HepG2 (cell line): ENCODE results near the gene PRSS33. TPM values are rescaled to one million over a fixed set of nuclear protein-coding genes. Genes with fewer than 3 reads are reported as not detected.

Experiments
- HNRNPK ChIP-seq: fragments of 200-400 bp; formaldehyde crosslinking; IDR thresholded peaks from 2 replicates; pipeline ENCODE4 v1.6.1; 2018; ENCODE audit warnings: low read length, low read depth, moderate library complexity, mild to moderate bottlenecking; ENCODE audit not compliant: poor library complexity, severe bottlenecking
- KDM1A ChIP-seq: IDR thresholded peaks from 2 replicates; pipeline ENCODE4 v1.6.1; 2016; ENCODE audit warnings: missing compliant biosample characterization
- MTA3 ChIP-seq: sonication (generic); formaldehyde crosslinking; IDR thresholded peaks from 2 replicates; pipeline ENCODE4 v1.4.0; 2020; ENCODE audit warnings: missing genetic modification reagents
- MTF2 ChIP-seq: sonication (generic); formaldehyde crosslinking; IDR thresholded peaks from 2 replicates; pipeline ENCODE4 v1.5.0; 2020; ENCODE audit warnings: missing genetic modification reagents, borderline replicate concordance
- NFKBIZ ChIP-seq: IDR thresholded peaks from 2 replicates; pipeline ENCODE4 v1.6.1; 2018; ENCODE audit warnings: missing genetic modification reagents, missing compliant biosample characterization
- YEATS4 ChIP-seq: sonication (generic); formaldehyde crosslinking; IDR thresholded peaks from 2 replicates; pipeline ENCODE4 v1.4.0; 2020; ENCODE audit warnings: missing genetic modification reagents, borderline replicate concordance
- YY1 ChIP-seq: IDR thresholded peaks from 2 replicates; pipeline ENCODE4 v1.6.1; 2011; ENCODE audit warnings: low read length, low read depth, moderate library complexity, mild to moderate bottlenecking; ENCODE audit not compliant: insufficient read depth, insufficient replicate concordance
- ZBTB20 ChIP-seq: sonication (generic); formaldehyde crosslinking; IDR thresholded peaks from 2 replicates; pipeline ENCODE4 v1.8.1; 2023; ENCODE audit warnings: missing genetic modification reagents, low read depth, mild to moderate bottlenecking, borderline replicate concordance
- ZNF24 ChIP-seq: fragments of 450-650 bp; IDR thresholded peaks from 2 replicates; pipeline ENCODE4 v1.6.1; 2017; ENCODE audit warnings: antibody characterized with exemption, mild to moderate bottlenecking
- ZNF367 ChIP-seq: sonication (generic); formaldehyde crosslinking; IDR thresholded peaks from 2 replicates; pipeline ENCODE4 v1.4.0; 2020; ENCODE audit warnings: missing genetic modification reagents, borderline replicate concordance
- ZNF83 ChIP-seq: sonication (generic); formaldehyde crosslinking; IDR thresholded peaks from 2 replicates; pipeline ENCODE4 v1.4.0; 2020; ENCODE audit warnings: missing genetic modification reagents, mild to moderate bottlenecking, borderline replicate concordance
- ZNF879 ChIP-seq: sonication (generic); formaldehyde crosslinking; IDR thresholded peaks from 2 replicates; pipeline ENCODE4 v1.8.1; 2023; ENCODE audit warnings: missing genetic modification reagents
- polyA plus RNA-seq, 8 experiments: library from polyadenylated mRNA; depleted of rRNA in 3 of 8; stranded (reverse) in 7 of 8; unstranded in 1 of 8; fragments of >200 nt; fragmentation: Illumina TruSeq in 4 of 8; extraction: Trizol in 4 of 8; gene quantifications; 2 replicates each; pipeline versions ENCODE4 v1.2.1 to v1.2.3, GENCODE V29; 2011 to 2016; ENCODE audit warnings: low read depth in 4 of 8, missing spikeins in 1 of 8, mixed read lengths in 1 of 8; ENCODE audit not compliant: insufficient read depth in 1 of 8
- total RNA-seq, 5 experiments: library from RNA; depleted of rRNA; stranded (reverse); fragments of >200 nt; fragmentation: Illumina TruSeq; extraction: Trizol; gene quantifications; 2 replicates each; pipeline ENCODE4 v1.2.3, GENCODE V29; 2016; ENCODE audit warnings: low read depth in 1 of 5
- TF ChIP-seq, protein P1 (sequence below), 2 experiments: IDR thresholded peaks; 2 replicates each; pipeline ENCODE4 v1.6.1; 2011 to 2012; ENCODE audit warnings: low read length in 2 of 2, borderline replicate concordance in 1 of 2, low read depth in 1 of 2, mild to moderate bottlenecking in 1 of 2, moderate library complexity in 1 of 2
- TF ChIP-seq, protein P2 (sequence below): sonication (generic); formaldehyde crosslinking; IDR thresholded peaks from 2 replicates; pipeline ENCODE4 v1.8.0; 2022; ENCODE audit warnings: missing genetic modification reagents, mild to moderate bottlenecking, borderline replicate concordance
- TF ChIP-seq, protein P3 (sequence below): IDR thresholded peaks from 2 replicates; pipeline ENCODE4 v1.6.1; 2016; ENCODE audit warnings: control low read depth
- TF ChIP-seq, protein P4 (sequence below): sonication (generic); formaldehyde crosslinking; IDR thresholded peaks from 2 replicates; pipeline ENCODE4 v1.4.0; 2020; ENCODE audit warnings: mild to moderate bottlenecking, missing genetic modification reagents
- TF ChIP-seq, protein P5 (sequence below): IDR thresholded peaks from 2 replicates; pipeline ENCODE4 v1.4.0; 2020; ENCODE audit warnings: mild to moderate bottlenecking, missing genetic modification reagents
- TF ChIP-seq, protein P6 (sequence below): sonication (generic); formaldehyde crosslinking; conservative IDR thresholded peaks from 2 replicates; pipeline ENCODE4 v1.4.0; 2020; ENCODE audit warnings: missing genetic modification reagents

The PRSS33 gene
- total and polyA plus RNA-seq, 2 of the 13 experiments (the other 11 are each of a cell fraction or from before 2014, with no cell fraction given), result not detected

DNA sequence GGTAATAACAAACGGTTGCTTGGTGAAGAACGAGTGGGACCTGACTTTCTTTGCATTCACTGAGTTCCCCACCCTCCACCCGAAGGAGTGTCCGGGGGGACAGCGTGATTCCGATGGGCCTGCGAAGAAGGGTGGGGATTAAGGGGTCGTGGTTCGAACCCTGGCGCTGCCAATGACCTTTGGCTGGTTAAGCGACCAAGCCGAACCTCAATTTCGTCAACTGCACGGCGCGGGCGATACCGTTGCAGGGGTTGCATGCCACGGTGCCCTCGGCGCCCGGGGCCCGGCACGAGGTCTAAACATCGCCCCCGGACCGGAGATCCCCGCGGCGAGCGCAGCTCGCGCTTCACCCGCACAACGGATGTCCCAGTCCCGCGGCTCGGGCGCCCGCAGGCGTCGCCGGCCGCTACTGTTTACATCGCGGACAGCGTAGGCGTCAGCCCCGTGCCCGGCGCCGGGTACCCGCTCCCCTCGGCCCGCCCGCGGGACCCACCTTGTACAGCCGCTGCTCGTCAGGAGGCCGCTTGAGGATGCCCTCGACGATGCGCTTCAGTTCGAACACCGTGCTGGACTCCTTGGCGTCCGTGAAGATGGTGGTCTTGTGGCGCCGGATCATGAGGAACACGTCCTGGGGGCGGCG, 10.7 kb downstream of the PRSS33 start (continued):
- TF ChIP-seq, protein P1, sequence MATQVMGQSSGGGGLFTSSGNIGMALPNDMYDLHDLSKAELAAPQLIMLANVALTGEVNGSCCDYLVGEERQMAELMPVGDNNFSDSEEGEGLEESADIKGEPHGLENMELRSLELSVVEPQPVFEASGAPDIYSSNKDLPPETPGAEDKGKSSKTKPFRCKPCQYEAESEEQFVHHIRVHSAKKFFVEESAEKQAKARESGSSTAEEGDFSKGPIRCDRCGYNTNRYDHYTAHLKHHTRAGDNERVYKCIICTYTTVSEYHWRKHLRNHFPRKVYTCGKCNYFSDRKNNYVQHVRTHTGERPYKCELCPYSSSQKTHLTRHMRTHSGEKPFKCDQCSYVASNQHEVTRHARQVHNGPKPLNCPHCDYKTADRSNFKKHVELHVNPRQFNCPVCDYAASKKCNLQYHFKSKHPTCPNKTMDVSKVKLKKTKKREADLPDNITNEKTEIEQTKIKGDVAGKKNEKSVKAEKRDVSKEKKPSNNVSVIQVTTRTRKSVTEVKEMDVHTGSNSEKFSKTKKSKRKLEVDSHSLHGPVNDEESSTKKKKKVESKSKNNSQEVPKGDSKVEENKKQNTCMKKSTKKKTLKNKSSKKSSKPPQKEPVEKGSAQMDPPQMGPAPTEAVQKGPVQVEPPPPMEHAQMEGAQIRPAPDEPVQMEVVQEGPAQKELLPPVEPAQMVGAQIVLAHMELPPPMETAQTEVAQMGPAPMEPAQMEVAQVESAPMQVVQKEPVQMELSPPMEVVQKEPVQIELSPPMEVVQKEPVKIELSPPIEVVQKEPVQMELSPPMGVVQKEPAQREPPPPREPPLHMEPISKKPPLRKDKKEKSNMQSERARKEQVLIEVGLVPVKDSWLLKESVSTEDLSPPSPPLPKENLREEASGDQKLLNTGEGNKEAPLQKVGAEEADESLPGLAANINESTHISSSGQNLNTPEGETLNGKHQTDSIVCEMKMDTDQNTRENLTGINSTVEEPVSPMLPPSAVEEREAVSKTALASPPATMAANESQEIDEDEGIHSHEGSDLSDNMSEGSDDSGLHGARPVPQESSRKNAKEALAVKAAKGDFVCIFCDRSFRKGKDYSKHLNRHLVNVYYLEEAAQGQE (IDR thresholded peaks at IDR 0.05; ENCODE audit: borderline replicate concordance in 1 of 2, low read depth in 1 of 2, low read length in 2 of 2), result no peak
- peak; percentile 10; the same call in 1 of the 2 replicates for TF ChIP-seq YEATS4 (CRISPR knock-in tag)
- TF ChIP-seq ZNF879 (CRISPR knock-in tag), result peak; percentile 68; the same call in 1 of the 2 replicates
- no peak for TF ChIP-seq HNRNPK
- TF ChIP-seq NFKBIZ, result no peak
- TF ChIP-seq, protein P2, sequence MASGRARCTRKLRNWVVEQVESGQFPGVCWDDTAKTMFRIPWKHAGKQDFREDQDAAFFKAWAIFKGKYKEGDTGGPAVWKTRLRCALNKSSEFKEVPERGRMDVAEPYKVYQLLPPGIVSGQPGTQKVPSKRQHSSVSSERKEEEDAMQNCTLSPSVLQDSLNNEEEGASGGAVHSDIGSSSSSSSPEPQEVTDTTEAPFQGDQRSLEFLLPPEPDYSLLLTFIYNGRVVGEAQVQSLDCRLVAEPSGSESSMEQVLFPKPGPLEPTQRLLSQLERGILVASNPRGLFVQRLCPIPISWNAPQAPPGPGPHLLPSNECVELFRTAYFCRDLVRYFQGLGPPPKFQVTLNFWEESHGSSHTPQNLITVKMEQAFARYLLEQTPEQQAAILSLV (CRISPR knock-in tag), result no peak
- no peak for TF ChIP-seq ZNF24
- TF ChIP-seq, protein P3, sequence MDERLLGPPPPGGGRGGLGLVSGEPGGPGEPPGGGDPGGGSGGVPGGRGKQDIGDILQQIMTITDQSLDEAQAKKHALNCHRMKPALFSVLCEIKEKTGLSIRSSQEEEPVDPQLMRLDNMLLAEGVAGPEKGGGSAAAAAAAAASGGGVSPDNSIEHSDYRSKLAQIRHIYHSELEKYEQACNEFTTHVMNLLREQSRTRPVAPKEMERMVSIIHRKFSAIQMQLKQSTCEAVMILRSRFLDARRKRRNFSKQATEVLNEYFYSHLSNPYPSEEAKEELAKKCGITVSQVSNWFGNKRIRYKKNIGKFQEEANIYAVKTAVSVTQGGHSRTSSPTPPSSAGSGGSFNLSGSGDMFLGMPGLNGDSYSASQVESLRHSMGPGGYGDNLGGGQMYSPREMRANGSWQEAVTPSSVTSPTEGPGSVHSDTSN (CRISPR knock-in tag), result no peak
- TF ChIP-seq KDM1A, result no peak
- TF ChIP-seq, protein P4, sequence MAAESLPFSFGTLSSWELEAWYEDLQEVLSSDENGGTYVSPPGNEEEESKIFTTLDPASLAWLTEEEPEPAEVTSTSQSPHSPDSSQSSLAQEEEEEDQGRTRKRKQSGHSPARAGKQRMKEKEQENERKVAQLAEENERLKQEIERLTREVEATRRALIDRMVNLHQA (CRISPR knock-in tag), result no peak
- TF ChIP-seq YY1, result no peak
- TF ChIP-seq, protein P5, sequence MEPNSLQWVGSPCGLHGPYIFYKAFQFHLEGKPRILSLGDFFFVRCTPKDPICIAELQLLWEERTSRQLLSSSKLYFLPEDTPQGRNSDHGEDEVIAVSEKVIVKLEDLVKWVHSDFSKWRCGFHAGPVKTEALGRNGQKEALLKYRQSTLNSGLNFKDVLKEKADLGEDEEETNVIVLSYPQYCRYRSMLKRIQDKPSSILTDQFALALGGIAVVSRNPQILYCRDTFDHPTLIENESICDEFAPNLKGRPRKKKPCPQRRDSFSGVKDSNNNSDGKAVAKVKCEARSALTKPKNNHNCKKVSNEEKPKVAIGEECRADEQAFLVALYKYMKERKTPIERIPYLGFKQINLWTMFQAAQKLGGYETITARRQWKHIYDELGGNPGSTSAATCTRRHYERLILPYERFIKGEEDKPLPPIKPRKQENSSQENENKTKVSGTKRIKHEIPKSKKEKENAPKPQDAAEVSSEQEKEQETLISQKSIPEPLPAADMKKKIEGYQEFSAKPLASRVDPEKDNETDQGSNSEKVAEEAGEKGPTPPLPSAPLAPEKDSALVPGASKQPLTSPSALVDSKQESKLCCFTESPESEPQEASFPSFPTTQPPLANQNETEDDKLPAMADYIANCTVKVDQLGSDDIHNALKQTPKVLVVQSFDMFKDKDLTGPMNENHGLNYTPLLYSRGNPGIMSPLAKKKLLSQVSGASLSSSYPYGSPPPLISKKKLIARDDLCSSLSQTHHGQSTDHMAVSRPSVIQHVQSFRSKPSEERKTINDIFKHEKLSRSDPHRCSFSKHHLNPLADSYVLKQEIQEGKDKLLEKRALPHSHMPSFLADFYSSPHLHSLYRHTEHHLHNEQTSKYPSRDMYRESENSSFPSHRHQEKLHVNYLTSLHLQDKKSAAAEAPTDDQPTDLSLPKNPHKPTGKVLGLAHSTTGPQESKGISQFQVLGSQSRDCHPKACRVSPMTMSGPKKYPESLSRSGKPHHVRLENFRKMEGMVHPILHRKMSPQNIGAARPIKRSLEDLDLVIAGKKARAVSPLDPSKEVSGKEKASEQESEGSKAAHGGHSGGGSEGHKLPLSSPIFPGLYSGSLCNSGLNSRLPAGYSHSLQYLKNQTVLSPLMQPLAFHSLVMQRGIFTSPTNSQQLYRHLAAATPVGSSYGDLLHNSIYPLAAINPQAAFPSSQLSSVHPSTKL, result no peak
- TF ChIP-seq, protein P6, sequence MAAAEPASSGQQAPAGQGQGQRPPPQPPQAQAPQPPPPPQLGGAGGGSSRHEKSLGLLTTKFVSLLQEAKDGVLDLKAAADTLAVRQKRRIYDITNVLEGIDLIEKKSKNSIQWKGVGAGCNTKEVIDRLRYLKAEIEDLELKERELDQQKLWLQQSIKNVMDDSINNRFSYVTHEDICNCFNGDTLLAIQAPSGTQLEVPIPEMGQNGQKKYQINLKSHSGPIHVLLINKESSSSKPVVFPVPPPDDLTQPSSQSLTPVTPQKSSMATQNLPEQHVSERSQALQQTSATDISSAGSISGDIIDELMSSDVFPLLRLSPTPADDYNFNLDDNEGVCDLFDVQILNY (CRISPR knock-in tag), result no peak
- TF ChIP-seq ZNF83 (CRISPR knock-in tag), result no peak
- TF ChIP-seq MTA3 (CRISPR knock-in tag), result no peak
- TF ChIP-seq ZNF367 (CRISPR knock-in tag), result no peak; the same call in none of the 2 replicates
- TF ChIP-seq MTF2 (CRISPR knock-in tag), result no peak
- TF ChIP-seq ZBTB20 (CRISPR knock-in tag), result no peak
